Measurements from ENCODE around the gene THUMPD3. TPM values are rescaled to one million over a fixed set of nuclear protein-coding genes. Genes with fewer than 3 reads are reported as not detected.
A peak's percentile ranks its signal among the peaks of the same experiment; 100 is the strongest.

The THUMPD3 gene
- total RNA-seq, 1 experiment from 2014 or later = 58.4 TPM

- peaks cover 4 to 40% (median 27%) of the 10 kb centered on the region in 3 experiments; a peak in 6 of 7 replicates for H3K36me3 Mint-ChIP-seq (ENCODE audit: insufficient read depth in 1 of 3, low read depth in 3 of 3)
- Histone ChIP-seq H3K14ac (ENCODE audit: insufficient read depth, low read length) (no peak overlapping the region), H3K9ac (ENCODE audit: extremely low read depth, insufficient read length, low read length) (no peak overlapping the region), H2BK12ac (ENCODE audit: insufficient read length, low read depth, low read length) (no peak overlapping the region), H4K91ac (ENCODE audit: insufficient read length, low read depth, low read length) (no peak overlapping the region), H4K20me1 (ENCODE audit: control insufficient read depth, insufficient read depth, insufficient read length) (no peaks in the 10 kb centered on the region), H3T11ph (ENCODE audit: low read length) (no peak overlapping the region), H3K27me3 (ENCODE audit: insufficient read depth, low read length) (no peaks in the 10 kb centered on the region), H3K79me1 (ENCODE audit: insufficient read depth, low read depth, low read length, poor library complexity, severe bottlenecking) (peaks cover 4% of the 10 kb centered on the region), H3K23ac (ENCODE audit: insufficient read length, low read depth, low read length) (no peak overlapping the region), H2BK120ac (ENCODE audit: low read depth, low read length, poor library complexity, severe bottlenecking) (no peak overlapping the region), H3K27ac (ENCODE audit: insufficient read length, low read depth, low read length) (no peak overlapping the region), H2AFZ (ENCODE audit: low read length) (no peak overlapping the region), H3K23me2 (ENCODE audit: insufficient read length, low read depth, low read length, poor library complexity, severe bottlenecking) (no peaks in the 10 kb centered on the region), H3K4me1 (ENCODE audit: insufficient read depth, low read length) (peaks cover 5% of the 10 kb centered on the region), H3K79me2 (ENCODE audit: insufficient read depth, low read length) (peaks cover 40% of the 10 kb centered on the region; the same call in 1 of the 2 replicates), H3K4me2 (ENCODE audit: insufficient read depth, insufficient read length, low read length) (no peak overlapping the region), H2AK5ac (ENCODE audit: insufficient read length, low read length) (no peak overlapping the region), H2BK5ac (ENCODE audit: insufficient read length, low read length) (no peak overlapping the region), H3K56ac (ENCODE audit: insufficient read length, low read depth, low read length) (no peak overlapping the region), H4K8ac (replicated peaks; ENCODE audit: insufficient read length, low read depth, low read length) (no peak overlapping the region), H3K4ac (ENCODE audit: low read depth, low read length) (no peak overlapping the region), H3K18ac (ENCODE audit: insufficient read length, low read depth, low read length) (no peak overlapping the region), H3K9me3 (ENCODE audit: control insufficient read depth, low read depth, low read length) (no peaks in the 10 kb centered on the region), H2BK20ac (ENCODE audit: low read depth, low read length, poor library complexity, severe bottlenecking) (no peak overlapping the region), H2BK15ac (ENCODE audit: low read depth, low read length) (no peak overlapping the region), H4K5ac (ENCODE audit: insufficient read length, low read depth, low read length) (no peak overlapping the region)
- no CpG with 5 or more reads among the region's 2 CpGs for WGBS (ENCODE audit: extremely low coverage, insufficient read length, low lambda C conversion rate)
- H3K4me3 Mint-ChIP-seq = no peak overlapping the region; a peak in 1 of 5 replicates
- TF ChIP-seq CTCF (conservative IDR thresholded peaks at IDR 0.05) = no peak
- H3K27ac Mint-ChIP-seq = peak overlapping the region; percentile 49 to 89 (median 66); a peak in 5 of 7 replicates
- DNase-seq = no peak
- H3K4me1 Mint-ChIP-seq = peaks cover 15 to 20% of the 10 kb centered on the region in 2 experiments
- no peaks in the 10 kb centered on the region for H3K9me3 Mint-ChIP-seq
- H3K27me3 Mint-ChIP-seq (ENCODE audit: low read depth) = no peaks in the 10 kb centered on the region
Measured at GRCh38 chr3:9420850-9421549, 58.1 kb downstream of the THUMPD3 start.
